Lower leg skin (tissue), 3 donors: Measurements from ENCODE around the gene EXOC7.

Source experiments
- CTCF ChIP-seq, 3 donors: fragments of 450-650 bp; IDR thresholded peaks; one replicate each; pipeline ENCODE4 v1.5.1; 2016; ENCODE audit warnings: antibody characterized with exemption in 3 of 3, mild to moderate bottlenecking in 3 of 3, moderate library complexity in 2 of 3
- POLR2A ChIP-seq, 2 donors: fragments of 450-650 bp; IDR thresholded peaks; one replicate each; pipeline ENCODE4 v1.6.1; 2016 to 2017; ENCODE audit warnings: antibody characterized with exemption in 2 of 2, mild to moderate bottlenecking in 1 of 2, moderate library complexity in 1 of 2

GRCh38 chr17:76140661-76141211 lies 37.1 kb upstream of the EXOC7 start:
- no peak for TF ChIP-seq POLR2A (IDR thresholded peaks at IDR 0.05)
- TF ChIP-seq CTCF (IDR thresholded peaks at IDR 0.05), result no peak
